Esophagus muscularis mucosa (tissue), 3 donors: Measurements from ENCODE around the gene GLIS1.

Experiments used
- CTCF ChIP-seq, 3 experiments: fragments of 200-600 bp in 2 of 3; fragments of 450-650 bp in 1 of 3; sonication (generic) in 2 of 3; IDR thresholded peaks; one replicate each; pipeline ENCODE4 v1.5.1; 2017 to 2019; ENCODE audit warnings: antibody characterized with exemption in 3 of 3, mild to moderate bottlenecking in 2 of 3, moderate library complexity in 1 of 3
- EP300 ChIP-seq: sonication (generic); formaldehyde crosslinking; IDR thresholded peaks from one replicate; pipeline ENCODE4 v1.6.1; 2017; ENCODE audit warnings: antibody characterized with exemption

GRCh38 chr1:53717025-53717804, 21.7 kb downstream of the GLIS1 start:
- no peak for TF ChIP-seq CTCF (IDR thresholded peaks at IDR 0.05)
- no peak for TF ChIP-seq EP300
